HEK293 (cell line): ENCODE measurements around the gene TMEM86A.

Experiments used
- CTCF ChIA-PET: fragments of 350-600 bp; formaldehyde crosslinking; extraction: SDS; loops from one replicate; lab custom pipeline; 2021; ENCODE audit warnings: antibody characterized with exemption; lab: Yijun Ruan, JAX
- POLR2A ChIA-PET: fragments of 300-600 bp; formaldehyde crosslinking; extraction: SDS; loops from one replicate; lab custom pipeline; 2020; ENCODE audit warnings: antibody characterized with exemption, inconsistent platforms; lab: Yijun Ruan, JAX
- H3K27ac ChIP-seq: fragments of 200-500 bp; sonication (Bioruptor generic); 2 replicates; pipeline ENCODE4 v1.5.1; 2014; ENCODE audit warnings: low read depth, low read length, control low read depth, inconsistent platforms; ENCODE audit errors: extremely low read depth
- H3K36me3 ChIP-seq, 2 experiments: fragments of 200-500 bp in 1 of 2; sonication (Bioruptor generic) in 1 of 2; 1 replicate in 1 of 2; 2 replicates in 1 of 2; pipeline ENCODE4 v1.5.1; 2014 to 2017; ENCODE audit warnings: inconsistent platforms in 2 of 2, low read length in 2 of 2; ENCODE audit not compliant: control insufficient read depth in 2 of 2, insufficient read depth in 1 of 2
- H3K4me1 ChIP-seq: fragments of 200-500 bp; sonication (Bioruptor generic); 2 replicates; pipeline ENCODE4 v1.5.1; 2014; ENCODE audit warnings: mild to moderate bottlenecking, low read length, inconsistent platforms; ENCODE audit not compliant: control insufficient read depth, insufficient read depth
- H3K4me3 ChIP-seq: 2 replicates; pipeline ENCODE4 v1.5.1; 2011; ENCODE audit warnings: low read depth, mild to moderate bottlenecking, control low read depth, low read length, moderate library complexity
- H3K9me3 ChIP-seq: fragments of 200-500 bp; sonication (Bioruptor generic); 2 replicates; pipeline ENCODE4 v1.5.1; 2014; ENCODE audit warnings: low read depth, low read length, inconsistent platforms; ENCODE audit not compliant: control insufficient read depth, insufficient read depth
- GLI4 ChIP-seq: fragments of 450-650 bp; formaldehyde crosslinking; IDR thresholded peaks from 2 replicates; pipeline ENCODE4 v1.5.1; 2016; ENCODE audit warnings: missing biosample characterization, missing genetic modification characterization
- HOXA7 ChIP-seq: sonication (generic); formaldehyde crosslinking; IDR thresholded peaks from 2 replicates; pipeline ENCODE4 v1.8.1; 2022; ENCODE audit warnings: missing genetic modification reagents, borderline replicate concordance
- KLF7 ChIP-seq: fragments of 450-650 bp; formaldehyde crosslinking; IDR thresholded peaks from 2 replicates; pipeline ENCODE4 v1.5.1; 2016; ENCODE audit warnings: missing biosample characterization, missing genetic modification characterization, borderline replicate concordance
- KLF8 ChIP-seq: fragments of 450-650 bp; formaldehyde crosslinking; IDR thresholded peaks from 2 replicates; pipeline ENCODE4 v1.5.1; 2016; ENCODE audit warnings: missing biosample characterization, missing genetic modification characterization
- OVOL3 ChIP-seq: fragments of 450-650 bp; formaldehyde crosslinking; IDR thresholded peaks from 2 replicates; pipeline ENCODE4 v1.5.1; 2016; ENCODE audit warnings: missing biosample characterization, missing genetic modification characterization
- SETDB1 ChIP-seq: IDR thresholded peaks from one replicate; pipeline ENCODE4 v1.6.1; 2017; ENCODE audit warnings: mild to moderate bottlenecking, low read length, moderate library complexity, mixed read lengths; ENCODE audit not compliant: insufficient read length
- SP3 ChIP-seq: fragments of 450-650 bp; formaldehyde crosslinking; IDR thresholded peaks from 2 replicates; pipeline ENCODE4 v1.5.1; 2016; ENCODE audit warnings: missing biosample characterization, missing genetic modification characterization
- ZBTB1 ChIP-seq: fragments of 450-650 bp; formaldehyde crosslinking; IDR thresholded peaks from 2 replicates; pipeline ENCODE4 v1.5.1; 2016; ENCODE audit warnings: missing biosample characterization, missing genetic modification characterization
- ZNF169 ChIP-seq: fragments of 450-650 bp; formaldehyde crosslinking; IDR thresholded peaks from 2 replicates; pipeline ENCODE4 v1.5.1; 2016; ENCODE audit warnings: missing biosample characterization, missing genetic modification characterization
- ZNF184 ChIP-seq: fragments of 450-650 bp; IDR thresholded peaks from 2 replicates; pipeline ENCODE4 v1.5.1; 2018; ENCODE audit warnings: missing biosample characterization, mild to moderate bottlenecking, missing genetic modification characterization
- ZNF19 ChIP-seq: fragments of 450-650 bp; formaldehyde crosslinking; IDR thresholded peaks from 2 replicates; pipeline ENCODE4; 2016; ENCODE audit warnings: missing biosample characterization, missing genetic modification characterization, low read depth
- ZNF2 ChIP-seq: fragments of 450-650 bp; formaldehyde crosslinking; IDR thresholded peaks from 2 replicates; pipeline ENCODE4 v1.5.1; 2016; ENCODE audit warnings: missing biosample characterization, missing genetic modification characterization
- ZNF211 ChIP-seq: fragments of 450-650 bp; formaldehyde crosslinking; IDR thresholded peaks from 2 replicates; pipeline ENCODE4 v1.5.1; 2016; ENCODE audit warnings: low read depth, missing biosample characterization, missing genetic modification characterization
- ZNF223 ChIP-seq: fragments of 450-650 bp; formaldehyde crosslinking; IDR thresholded peaks from 2 replicates; pipeline ENCODE4 v1.5.1; 2016; ENCODE audit warnings: missing biosample characterization, missing genetic modification characterization
- ZNF549 ChIP-seq: fragments of 450-650 bp; IDR thresholded peaks from 2 replicates; pipeline ENCODE4 v1.5.1; 2018; ENCODE audit warnings: missing biosample characterization, missing genetic modification characterization, mild to moderate bottlenecking, inconsistent platforms, moderate library complexity
- ZNF624 ChIP-seq: fragments of 450-650 bp; formaldehyde crosslinking; IDR thresholded peaks from 2 replicates; pipeline ENCODE4 v1.5.1; 2017; ENCODE audit warnings: missing biosample characterization, missing genetic modification characterization
- ZNF664 ChIP-seq: fragments of 450-650 bp; formaldehyde crosslinking; IDR thresholded peaks from 2 replicates; pipeline ENCODE4 v1.5.1; 2016; ENCODE audit warnings: missing biosample characterization, missing genetic modification characterization
- ZNF792 ChIP-seq: fragments of 450-650 bp; formaldehyde crosslinking; IDR thresholded peaks from 2 replicates; pipeline ENCODE4 v1.5.1; 2016; ENCODE audit warnings: missing biosample characterization, missing genetic modification characterization
- ZNF837 ChIP-seq: fragments of 450-650 bp; formaldehyde crosslinking; IDR thresholded peaks from 2 replicates; pipeline ENCODE4 v1.5.1; 2016; ENCODE audit warnings: missing biosample characterization, missing genetic modification characterization
- TF ChIP-seq, protein P1 (sequence below): fragments of 450-650 bp; formaldehyde crosslinking; IDR thresholded peaks from 2 replicates; pipeline ENCODE4 v1.5.1; 2017; ENCODE audit warnings: missing biosample characterization, missing genetic modification characterization
- TF ChIP-seq, protein P2 (sequence below): fragments of 450-650 bp; formaldehyde crosslinking; IDR thresholded peaks from 2 replicates; pipeline ENCODE4 v1.5.1; 2016; ENCODE audit warnings: missing biosample characterization, missing genetic modification characterization
- TF ChIP-seq, protein P3 (sequence below): fragments of 450-650 bp; formaldehyde crosslinking; IDR thresholded peaks from 2 replicates; pipeline ENCODE4 v1.5.1; 2016; ENCODE audit warnings: missing biosample characterization, missing genetic modification characterization, low read depth

Gene TMEM86A

DNA sequence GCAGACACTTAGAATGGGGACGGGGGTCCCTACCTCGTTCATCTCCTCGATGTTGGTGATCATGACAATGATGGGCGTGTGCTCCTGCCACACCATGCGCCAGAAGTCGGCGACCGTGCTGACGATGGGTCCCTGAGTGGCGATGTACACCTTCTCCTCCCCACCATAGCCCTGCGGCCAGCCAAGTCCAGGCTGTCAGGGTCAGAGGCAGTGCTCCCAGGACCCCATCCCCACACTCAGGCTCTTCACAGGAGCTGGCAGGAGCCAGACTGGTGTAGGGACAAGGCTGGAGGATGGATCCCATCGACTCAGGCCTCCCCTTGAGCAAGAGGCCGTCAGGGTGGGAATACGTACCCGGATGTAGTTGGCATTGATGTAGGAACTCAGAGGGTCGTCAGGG is 34.6 kb downstream of the TMEM86A start:
- H3K4me1 ChIP-seq, result no peaks in the 10 kb centered on the region
- no peak for TF ChIP-seq ZNF624 (tag by site-specific recombination)
- no peak for TF ChIP-seq KLF7 (tag by site-specific recombination)
- TF ChIP-seq KLF8 (tag by site-specific recombination), result no peak
- no peak for TF ChIP-seq ZNF19 (tag by site-specific recombination)
- no peak for TF ChIP-seq ZBTB1 (tag by site-specific recombination)
- TF ChIP-seq ZNF664 (tag by site-specific recombination), result no peak
- TF ChIP-seq ZNF837 (tag by site-specific recombination), result no peak
- TF ChIP-seq ZNF223, result no peak
- TF ChIP-seq GLI4 (tag by site-specific recombination), result no peak
- TF ChIP-seq ZNF169 (tag by site-specific recombination), result no peak
- TF ChIP-seq SP3 (tag by site-specific recombination), result no peak
- TF ChIP-seq OVOL3 (tag by site-specific recombination), result no peak
- TF ChIP-seq, protein P1, sequence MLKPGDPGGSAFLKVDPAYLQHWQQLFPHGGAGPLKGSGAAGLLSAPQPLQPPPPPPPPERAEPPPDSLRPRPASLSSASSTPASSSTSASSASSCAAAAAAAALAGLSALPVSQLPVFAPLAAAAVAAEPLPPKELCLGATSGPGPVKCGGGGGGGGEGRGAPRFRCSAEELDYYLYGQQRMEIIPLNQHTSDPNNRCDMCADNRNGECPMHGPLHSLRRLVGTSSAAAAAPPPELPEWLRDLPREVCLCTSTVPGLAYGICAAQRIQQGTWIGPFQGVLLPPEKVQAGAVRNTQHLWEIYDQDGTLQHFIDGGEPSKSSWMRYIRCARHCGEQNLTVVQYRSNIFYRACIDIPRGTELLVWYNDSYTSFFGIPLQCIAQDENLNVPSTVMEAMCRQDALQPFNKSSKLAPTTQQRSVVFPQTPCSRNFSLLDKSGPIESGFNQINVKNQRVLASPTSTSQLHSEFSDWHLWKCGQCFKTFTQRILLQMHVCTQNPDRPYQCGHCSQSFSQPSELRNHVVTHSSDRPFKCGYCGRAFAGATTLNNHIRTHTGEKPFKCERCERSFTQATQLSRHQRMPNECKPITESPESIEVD (tag by site-specific recombination), result no peak
- H3K36me3 ChIP-seq, result no peaks in the 10 kb centered on the region
- CTCF ChIA-PET, result interaction anchor here (0.5 to 3.1 kb wide), 6 partner anchors 9 to 843 kb away, joined by 3 to 28 read pairs (median 6); no protein-coding TSS in a partner anchor
- no peaks in the 10 kb centered on the region for H3K9me3 ChIP-seq
- H3K4me3 ChIP-seq, result no peak overlapping the region
- POLR2A ChIA-PET, result no interaction called here
- no peak overlapping the region for H3K27ac ChIP-seq

DNA sequence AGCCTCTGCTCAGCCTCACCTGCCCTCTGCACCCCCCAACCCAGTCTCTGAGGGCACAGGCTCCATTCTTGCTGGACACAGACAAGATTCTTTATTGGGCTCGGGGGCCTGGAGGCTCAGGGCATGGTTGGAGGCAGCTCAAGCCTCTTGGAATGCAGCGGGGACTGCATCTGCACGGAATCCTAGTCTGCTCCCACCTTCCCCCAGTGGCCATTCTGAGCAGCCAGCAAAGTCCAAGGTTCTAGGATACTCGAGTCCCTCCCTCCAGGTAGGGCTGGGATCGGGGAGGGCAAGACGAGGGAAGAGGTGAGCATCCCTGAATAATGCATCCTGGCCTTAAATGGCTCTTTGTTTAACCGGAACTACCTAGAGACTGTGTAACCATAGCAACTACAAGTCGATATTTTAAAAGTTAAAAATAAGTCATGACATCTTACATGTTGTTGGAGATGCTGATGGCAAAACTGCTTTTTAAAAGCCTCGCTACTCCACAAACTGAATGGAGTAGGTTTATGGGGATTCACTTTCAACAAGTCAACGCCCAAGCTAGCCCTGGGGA is 38.1 kb downstream of the TMEM86A start:
- H3K36me3 ChIP-seq, result no peaks in the 10 kb centered on the region
- ChIA-PET CTCF (interaction anchor here (1.2 to 9.7 kb wide), 3 partner anchors 7 to 28 kb away, joined by 4 to 82 read pairs (median 5); no protein-coding TSS in a partner anchor), POLR2A (no interaction called here)
- H3K9me3 ChIP-seq, result no peaks in the 10 kb centered on the region
- H3K4me1 ChIP-seq, result no peaks in the 10 kb centered on the region
- no peak overlapping the region for H3K4me3 ChIP-seq
- no peak overlapping the region for H3K27ac ChIP-seq
- TF ChIP-seq ZNF549 (tag by site-specific recombination) (no peak), HOXA7 (no peak), ZNF184 (tag by site-specific recombination) (no peak), ZNF2 (tag by site-specific recombination) (no peak), ZNF223 (no peak), ZNF792 (tag by site-specific recombination) (no peak), ZNF211 (no peak), SETDB1 (no peak), GLI4 (tag by site-specific recombination) (no peak), ZNF169 (tag by site-specific recombination) (no peak)
- TF ChIP-seq, protein P2, sequence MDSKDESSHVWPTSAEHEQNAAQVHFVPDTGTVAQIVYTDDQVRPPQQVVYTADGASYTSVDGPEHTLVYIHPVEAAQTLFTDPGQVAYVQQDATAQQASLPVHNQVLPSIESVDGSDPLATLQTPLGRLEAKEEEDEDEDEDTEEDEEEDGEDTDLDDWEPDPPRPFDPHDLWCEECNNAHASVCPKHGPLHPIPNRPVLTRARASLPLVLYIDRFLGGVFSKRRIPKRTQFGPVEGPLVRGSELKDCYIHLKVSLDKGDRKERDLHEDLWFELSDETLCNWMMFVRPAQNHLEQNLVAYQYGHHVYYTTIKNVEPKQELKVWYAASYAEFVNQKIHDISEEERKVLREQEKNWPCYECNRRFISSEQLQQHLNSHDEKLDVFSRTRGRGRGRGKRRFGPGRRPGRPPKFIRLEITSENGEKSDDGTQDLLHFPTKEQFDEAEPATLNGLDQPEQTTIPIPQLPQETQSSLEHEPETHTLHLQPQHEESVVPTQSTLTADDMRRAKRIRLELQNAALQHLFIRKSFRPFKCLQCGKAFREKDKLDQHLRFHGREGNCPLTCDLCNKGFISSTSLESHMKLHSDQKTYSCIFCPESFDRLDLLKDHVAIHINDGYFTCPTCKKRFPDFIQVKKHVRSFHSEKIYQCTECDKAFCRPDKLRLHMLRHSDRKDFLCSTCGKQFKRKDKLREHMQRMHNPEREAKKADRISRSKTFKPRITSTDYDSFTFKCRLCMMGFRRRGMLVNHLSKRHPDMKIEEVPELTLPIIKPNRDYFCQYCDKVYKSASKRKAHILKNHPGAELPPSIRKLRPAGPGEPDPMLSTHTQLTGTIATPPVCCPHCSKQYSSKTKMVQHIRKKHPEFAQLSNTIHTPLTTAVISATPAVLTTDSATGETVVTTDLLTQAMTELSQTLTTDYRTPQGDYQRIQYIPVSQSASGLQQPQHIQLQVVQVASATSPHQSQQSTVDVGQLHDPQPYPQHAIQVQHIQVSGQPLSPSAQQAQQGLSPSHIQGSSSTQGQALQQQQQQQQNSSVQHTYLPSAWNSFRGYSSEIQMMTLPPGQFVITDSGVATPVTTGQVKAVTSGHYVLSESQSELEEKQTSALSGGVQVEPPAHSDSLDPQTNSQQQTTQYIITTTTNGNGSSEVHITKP (tag by site-specific recombination), result no peak
- TF ChIP-seq, protein P3, sequence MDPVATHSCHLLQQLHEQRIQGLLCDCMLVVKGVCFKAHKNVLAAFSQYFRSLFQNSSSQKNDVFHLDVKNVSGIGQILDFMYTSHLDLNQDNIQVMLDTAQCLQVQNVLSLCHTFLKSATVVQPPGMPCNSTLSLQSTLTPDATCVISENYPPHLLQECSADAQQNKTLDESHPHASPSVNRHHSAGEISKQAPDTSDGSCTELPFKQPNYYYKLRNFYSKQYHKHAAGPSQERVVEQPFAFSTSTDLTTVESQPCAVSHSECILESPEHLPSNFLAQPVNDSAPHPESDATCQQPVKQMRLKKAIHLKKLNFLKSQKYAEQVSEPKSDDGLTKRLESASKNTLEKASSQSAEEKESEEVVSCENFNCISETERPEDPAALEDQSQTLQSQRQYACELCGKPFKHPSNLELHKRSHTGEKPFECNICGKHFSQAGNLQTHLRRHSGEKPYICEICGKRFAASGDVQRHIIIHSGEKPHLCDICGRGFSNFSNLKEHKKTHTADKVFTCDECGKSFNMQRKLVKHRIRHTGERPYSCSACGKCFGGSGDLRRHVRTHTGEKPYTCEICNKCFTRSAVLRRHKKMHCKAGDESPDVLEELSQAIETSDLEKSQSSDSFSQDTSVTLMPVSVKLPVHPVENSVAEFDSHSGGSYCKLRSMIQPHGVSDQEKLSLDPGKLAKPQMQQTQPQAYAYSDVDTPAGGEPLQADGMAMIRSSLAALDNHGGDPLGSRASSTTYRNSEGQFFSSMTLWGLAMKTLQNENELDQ (tag by site-specific recombination), result no peak
